ENCODE data around the gene MSRB1. TPM values are rescaled to one million over a fixed set of nuclear protein-coding genes. Genes with fewer than 3 reads are reported as not detected.

The MSRB1 gene
- polyA plus RNA-seq, 4 donors = 62.5 to 86.2 (median 67.2) TPM

- no peak for DNase-seq (ENCODE audit: low read depth in 4 of 4, low spot score in 3 of 4)
These were observed 24.4 kb downstream of the MSRB1 start, which contains the start of gene HS3ST6 for GRCh38 chr16:1918351-1919326. Gene HS3ST6 (minus strand): TSS chr16:1918415. CDS start chr16:1918323, 92 bp downstream.

GRCh38 chr16:1917665-1918350 is 25.2 kb downstream of the MSRB1 start:
- DNase-seq (ENCODE audit: low read depth in 4 of 4, low spot score in 3 of 4) = no peak

GRCh38 chr16:1917056-1917664 is 25.8 kb downstream of the MSRB1 start:
- no peak for DNase-seq (ENCODE audit: low read depth in 4 of 4, low spot score in 3 of 4)

GRCh38 chr16:1916640-1916990 is 26.4 kb downstream of the MSRB1 start:
- DNase-seq (ENCODE audit: low read depth in 4 of 4, low spot score in 3 of 4) = no peak

- no peak for DNase-seq (ENCODE audit: low read depth in 4 of 4, low spot score in 3 of 4)
These were observed 27.0 kb downstream of the MSRB1 start for GRCh38 chr16:1915732-1916639.

GRCh38 chr16:1914988-1915387 is 28.0 kb downstream of the MSRB1 start:
- DNase-seq (ENCODE audit: low read depth in 4 of 4, low spot score in 3 of 4) = no peak

GRCh38 chr16:1914084-1914608 is 28.9 kb downstream of the MSRB1 start:
- DNase-seq (ENCODE audit: low read depth in 4 of 4, low spot score in 3 of 4) = no peak

GRCh38 chr16:1913327-1914083 is 29.5 kb downstream of the MSRB1 start:
- no peak for DNase-seq (ENCODE audit: low read depth in 4 of 4, low spot score in 3 of 4)

- no peak for DNase-seq (ENCODE audit: low read depth in 4 of 4, low spot score in 3 of 4)
These were observed 30.8 kb downstream of the MSRB1 start for GRCh38 chr16:1912215-1912543.

- DNase-seq (ENCODE audit: low read depth in 4 of 4, low spot score in 3 of 4) = no peak
These were observed 31.4 kb downstream of the MSRB1 start for GRCh38 chr16:1911467-1912214.

GRCh38 chr16:1909561-1910231 is 33.3 kb downstream of the MSRB1 start:
- no peak for DNase-seq (ENCODE audit: low read depth in 4 of 4, low spot score in 3 of 4)

- no peak for DNase-seq (ENCODE audit: low read depth in 4 of 4, low spot score in 3 of 4)
These were observed 34.0 kb downstream of the MSRB1 start for GRCh38 chr16:1908983-1909382.

GRCh38 chr16:1908184-1908583 is 34.8 kb downstream of the MSRB1 start:
- DNase-seq (ENCODE audit: low read depth in 4 of 4, low spot score in 3 of 4) = no peak

- no peak for DNase-seq (ENCODE audit: low read depth in 4 of 4, low spot score in 3 of 4)
These were observed 35.7 kb downstream of the MSRB1 start for GRCh38 chr16:1907226-1907860.

GRCh38 chr16:1906846-1907165 is 36.2 kb downstream of the MSRB1 start:
- DNase-seq (ENCODE audit: low read depth in 4 of 4, low spot score in 3 of 4) = no peak

GRCh38 chr16:1906055-1906845 is 36.7 kb downstream of the MSRB1 start:
- DNase-seq (ENCODE audit: low read depth in 4 of 4, low spot score in 3 of 4) = no peak

All from right renal pelvis (tissue), 4 donors.